ENCODE data around the gene MYO7B. TPM values are rescaled to one million over a fixed set of nuclear protein-coding genes. Genes with fewer than 3 reads are reported as not detected.

MYO7B gene
- total and polyA plus RNA-seq, 9 of the 15 experiments (the other 6 are each of a cell fraction or from before 2014, with no cell fraction given), result 0.08 TPM; not detected in 8

- DNase-seq (ENCODE audit: extremely low read depth in 1 of 4, low spot score in 3 of 4), result no peak
- POLR2A ChIA-PET, result interaction anchor here (1.5 kb wide), 1 partner anchor 11 kb away, joined by 3 read pairs; no protein-coding TSS in a partner anchor
Measured at GRCh38 chr2:127665267-127665893, 129.9 kb downstream of the MYO7B start.

DNA sequence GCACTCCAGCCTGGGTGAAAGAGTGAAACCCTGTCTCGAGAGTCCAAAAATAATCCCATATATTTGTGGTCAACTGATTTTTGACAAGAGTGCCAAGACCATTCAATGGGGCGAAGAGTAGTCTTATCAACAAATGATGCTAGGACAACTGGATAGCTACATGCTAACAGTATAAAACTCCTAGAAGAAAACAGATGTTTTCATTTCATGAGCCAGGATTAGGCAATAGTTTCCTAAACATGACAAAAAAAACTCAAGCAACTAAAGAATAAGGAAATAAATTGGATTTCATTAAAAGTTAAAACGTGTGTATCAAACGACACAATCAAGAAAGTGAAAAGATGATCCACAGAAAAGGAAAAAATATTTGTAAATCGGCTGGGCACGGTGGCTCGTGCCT lies 133.6 kb downstream of the MYO7B start:
- FAIRE-seq (no peak), ATAC-seq (no peak), DNase-seq (ENCODE audit: extremely low read depth in 1 of 4, low spot score in 3 of 4) (no peak)
- Histone ChIP-seq H3K9me1 (ENCODE audit: control insufficient read depth, insufficient read depth, low read length) (peaks cover 3% of the 10 kb centered on the region), H3K79me2 (ENCODE audit: control insufficient read depth, insufficient read depth, low read length) (no peaks in the 10 kb centered on the region), H3K9ac (ENCODE audit: insufficient read depth in 1 of 2, low read depth in 2 of 2, low read length in 2 of 2) (no peak overlapping the region), H3K27ac (ENCODE audit: extremely low read depth, low read depth, low read length) (no peak overlapping the region), H3K4me2 (ENCODE audit: insufficient read depth, low read length) (no peak overlapping the region), H3K36me3 (ENCODE audit: control insufficient read depth, insufficient read depth, low read length) (no peaks in the 10 kb centered on the region), H2AFZ (ENCODE audit: low read depth, low read length) (no peak overlapping the region), H3K4me1 (replicated peaks in 1 of 2; ENCODE audit: control insufficient read depth in 2 of 2, insufficient read depth in 2 of 2, low read length in 2 of 2) (peaks cover 0 to 11% of the 10 kb centered on the region in 2 experiments; a peak in 2 of 5 replicates), H4K20me1 (replicated peaks; ENCODE audit: control insufficient read depth, insufficient read depth, low read length) (0 out of 2 replicates have a peak, but pooled peaks cover 7% of the 10 kb centered on the region), H3K4me3 (no peak overlapping the region), H3K27me3 (ENCODE audit: control insufficient read depth in 2 of 2, insufficient read depth in 2 of 2, low read length in 2 of 2) (peaks cover 59 to 61% of the 10 kb centered on the region in 2 experiments), H3K9me3 (replicated peaks; ENCODE audit: control insufficient read depth, insufficient read depth, low read depth, low read length) (no peaks in the 10 kb centered on the region)
- ChIA-PET POLR2A (no interaction called here), CTCF (ENCODE audit: low intra/inter-chr PET ratio) (no interaction called here)
- WGBS (ENCODE audit: insufficient coverage, low coverage, missing lambda C conversion rate), result 1% methylated on average over 7 of the region's 7 CpGs
- BruUV-seq (replicated peaks), result no TSS peak
- in situ Hi-C loops (cut with MboI) (no loop called here), intact Hi-C loops (cut with micrococcal nuclease) (no loop called here)
- no peak for TF ChIP-seq ZNF282 (CRISPR knock-in tag; IDR thresholded peaks at IDR 0.05)

More at GRCh38 chr2:127665267-127665893, 129.9 kb downstream of the MYO7B start:
- Histone ChIP-seq H3K9me1 (ENCODE audit: control insufficient read depth, insufficient read depth, low read length) (no peaks in the 10 kb centered on the region), H3K9me3 (replicated peaks; ENCODE audit: control insufficient read depth, insufficient read depth, low read depth, low read length) (no peaks in the 10 kb centered on the region), H3K4me2 (ENCODE audit: insufficient read depth, low read length) (no peak overlapping the region), H3K4me3 (no peak overlapping the region), H4K20me1 (replicated peaks; ENCODE audit: control insufficient read depth, insufficient read depth, low read length) (no peaks in the 10 kb centered on the region; the same call in 1 of the 2 replicates), H3K79me2 (ENCODE audit: control insufficient read depth, insufficient read depth, low read length) (no peaks in the 10 kb centered on the region), H3K36me3 (ENCODE audit: control insufficient read depth, insufficient read depth, low read length) (no peaks in the 10 kb centered on the region), H2AFZ (ENCODE audit: low read depth, low read length) (no peak overlapping the region), H3K9ac (ENCODE audit: insufficient read depth in 1 of 2, low read depth in 2 of 2, low read length in 2 of 2) (no peak overlapping the region), H3K27ac (ENCODE audit: extremely low read depth, low read depth, low read length) (no peak overlapping the region), H3K27me3 (ENCODE audit: control insufficient read depth in 2 of 2, insufficient read depth in 2 of 2, low read length in 2 of 2) (peaks cover 41 to 49% of the 10 kb centered on the region in 2 experiments), H3K4me1 (replicated peaks in 1 of 2; ENCODE audit: control insufficient read depth in 2 of 2, insufficient read depth in 2 of 2, low read length in 2 of 2) (peaks cover 2 to 8% of the 10 kb centered on the region in 2 experiments; a peak in 3 of 5 replicates)
- TF ChIP-seq TEAD2 (tag; IDR thresholded peaks at IDR 0.05) (no peak), POLR2A (conservative IDR thresholded peaks at IDR 0.05) (no peak), PCBP2 (IDR thresholded peaks at IDR 0.05; ENCODE audit: low read depth, low read length, poor library complexity, severe bottlenecking) (no peak), EZH2 (IDR thresholded peaks at IDR 0.05; ENCODE audit: borderline replicate concordance, low read depth, low read length) (no peak), NFRKB (IDR thresholded peaks at IDR 0.05; ENCODE audit: low read depth) (no peak), MCM5 (IDR thresholded peaks at IDR 0.05; ENCODE audit: low read depth) (no peak)
- ATAC-seq (no peak), FAIRE-seq (no peak)
- CTCF ChIA-PET (ENCODE audit: low intra/inter-chr PET ratio), result no interaction called here
- in situ Hi-C loops (cut with MboI) (no loop called here), intact Hi-C loops (cut with micrococcal nuclease) (no loop called here)
- no TSS peak for BruUV-seq (replicated peaks)
- 2% methylated on average over 8 of the region's 8 CpGs for WGBS (ENCODE audit: insufficient coverage, low coverage, missing lambda C conversion rate)

Data from K562 (cell line).